ENCODE measurements around the gene WDR37. TPM values are rescaled to one million over a fixed set of nuclear protein-coding genes. Genes with fewer than 3 reads are reported as not detected.

WDR37 gene
- total RNA-seq, 1 experiment from 2014 or later: 13.3 TPM

DNA sequence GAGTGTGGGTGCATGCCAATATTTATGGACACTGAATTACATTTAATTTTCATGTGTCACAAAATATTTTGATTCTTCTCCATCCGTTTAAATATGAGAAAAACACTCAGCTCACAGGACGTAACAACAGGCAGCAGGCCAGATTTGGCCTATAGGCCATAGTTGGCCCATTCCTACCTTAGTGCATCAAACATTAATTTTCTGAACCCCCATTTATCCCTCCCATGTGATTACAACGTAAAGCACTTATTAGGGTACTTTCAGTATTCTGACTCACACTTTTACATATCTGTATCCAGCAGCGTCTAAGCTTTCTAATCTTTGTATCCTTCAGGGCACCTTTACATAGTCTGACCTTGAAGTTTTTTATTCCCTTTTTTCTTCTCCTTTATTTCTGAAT lies 11.2 kb upstream of the WDR37 start:
- peaks cover 47% of the 10 kb centered on the region for H3K79me2 ChIP-seq (ENCODE audit: low read length)
- no peaks in the 10 kb centered on the region for H3K9me2 ChIP-seq (replicated peaks; ENCODE audit: insufficient read depth, low read length)
- DNase-seq: peak; percentile 51
- H4K20me1 ChIP-seq (ENCODE audit: insufficient read depth, low read depth, low read length): peaks cover 33% of the 10 kb centered on the region
- peak overlapping the region; percentile 53 for H3K4me3 ChIP-seq (ENCODE audit: low read length)
- H3K9ac ChIP-seq (ENCODE audit: low read length): peak overlapping the region; percentile 53
- no peak overlapping the region for H2AFZ ChIP-seq (ENCODE audit: low read length)
- peaks cover 53% of the 10 kb centered on the region for H3K4me1 ChIP-seq (ENCODE audit: low read length)
- H3K27ac ChIP-seq (ENCODE audit: low read length): peak overlapping the region; percentile 79
- H3K9me3 ChIP-seq (ENCODE audit: low read length): no peaks in the 10 kb centered on the region
- peaks cover 47% of the 10 kb centered on the region for H3K36me3 ChIP-seq (ENCODE audit: insufficient read depth, low read length)
- no peaks in the 10 kb centered on the region for H3K27me3 ChIP-seq (ENCODE audit: low read length)
- H3K4me2 ChIP-seq (ENCODE audit: low read depth, low read length, poor library complexity, severe bottlenecking): peak overlapping the region; percentile 56

DNA sequence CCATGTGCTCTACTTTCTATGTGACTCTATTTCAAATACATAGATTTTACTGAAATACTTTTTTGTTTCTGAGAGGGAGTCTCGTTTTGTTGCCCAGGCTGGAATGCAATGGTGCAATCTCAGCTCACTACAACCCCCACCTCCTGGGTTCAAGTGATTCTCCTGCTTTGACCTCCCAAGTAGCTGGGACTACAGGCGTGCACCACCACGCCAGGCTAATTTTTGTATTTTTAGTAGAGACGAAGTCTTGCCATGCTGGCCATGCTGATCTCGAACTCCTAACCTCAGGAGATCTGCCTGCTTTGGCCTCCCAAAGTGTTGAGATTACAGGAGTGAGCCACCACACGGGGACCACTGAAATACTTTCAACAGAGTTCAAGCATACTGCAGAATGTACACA lies 10.8 kb upstream of the WDR37 start:
- H3K4me1 ChIP-seq (ENCODE audit: low read length): peaks cover 53% of the 10 kb centered on the region
- peaks cover 43% of the 10 kb centered on the region for H3K36me3 ChIP-seq (ENCODE audit: insufficient read depth, low read length)
- H3K27me3 ChIP-seq (ENCODE audit: low read length): no peaks in the 10 kb centered on the region
- H4K20me1 ChIP-seq (ENCODE audit: insufficient read depth, low read depth, low read length): peaks cover 33% of the 10 kb centered on the region
- peak overlapping the region; percentile 36 for H3K9ac ChIP-seq (ENCODE audit: low read length)
- no peaks in the 10 kb centered on the region for H3K9me2 ChIP-seq (replicated peaks; ENCODE audit: insufficient read depth, low read length)
- peak overlapping the region; percentile 56 for H3K4me2 ChIP-seq (ENCODE audit: low read depth, low read length, poor library complexity, severe bottlenecking)
- no peak for DNase-seq
- no peak overlapping the region for H2AFZ ChIP-seq (ENCODE audit: low read length)
- peak overlapping the region; percentile 53 for H3K4me3 ChIP-seq (ENCODE audit: low read length)
- H3K79me2 ChIP-seq (ENCODE audit: low read length): peaks cover 47% of the 10 kb centered on the region
- H3K27ac ChIP-seq (ENCODE audit: low read length): peak overlapping the region; percentile 79
- H3K9me3 ChIP-seq (ENCODE audit: low read length): no peaks in the 10 kb centered on the region

DNA sequence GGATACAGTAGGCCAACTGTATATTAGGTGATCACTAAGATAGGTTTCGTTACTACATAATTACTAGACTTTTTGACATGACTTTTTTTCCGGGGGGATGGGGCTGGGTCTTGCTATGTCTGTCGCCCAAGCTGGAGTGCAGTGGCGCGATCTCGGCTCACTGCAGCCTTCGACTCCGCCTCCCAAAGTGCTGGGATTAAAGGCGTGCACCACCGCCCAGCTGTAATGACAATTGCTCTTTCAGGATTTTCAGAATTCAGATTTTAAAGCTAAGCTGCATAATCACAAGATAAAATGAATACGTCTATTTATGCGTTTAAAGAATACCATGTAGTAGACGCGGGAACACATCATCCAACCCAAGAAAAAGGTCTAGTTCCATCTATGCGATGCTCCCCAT lies 8.2 kb upstream of the WDR37 start:
- peak overlapping the region; percentile 98 for H3K4me2 ChIP-seq (ENCODE audit: low read depth, low read length, poor library complexity, severe bottlenecking)
- H4K20me1 ChIP-seq (ENCODE audit: insufficient read depth, low read depth, low read length): peaks cover 33% of the 10 kb centered on the region
- H3K36me3 ChIP-seq (ENCODE audit: insufficient read depth, low read length): peaks cover 35% of the 10 kb centered on the region
- H3K9me3 ChIP-seq (ENCODE audit: low read length): no peaks in the 10 kb centered on the region
- H3K4me1 ChIP-seq (ENCODE audit: low read length): peaks cover 65% of the 10 kb centered on the region
- peak overlapping the region; percentile 98 for H3K4me3 ChIP-seq (ENCODE audit: low read length)
- peak overlapping the region; percentile 95 for H3K9ac ChIP-seq (ENCODE audit: low read length)
- peaks cover 72% of the 10 kb centered on the region for H3K79me2 ChIP-seq (ENCODE audit: low read length)
- H3K9me2 ChIP-seq (replicated peaks; ENCODE audit: insufficient read depth, low read length): no peaks in the 10 kb centered on the region
- no peak overlapping the region for H2AFZ ChIP-seq (ENCODE audit: low read length)
- DNase-seq: peak; percentile 52
- H3K27ac ChIP-seq (ENCODE audit: low read length): peak overlapping the region; percentile 89
- no peaks in the 10 kb centered on the region for H3K27me3 ChIP-seq (ENCODE audit: low read length)

DNA sequence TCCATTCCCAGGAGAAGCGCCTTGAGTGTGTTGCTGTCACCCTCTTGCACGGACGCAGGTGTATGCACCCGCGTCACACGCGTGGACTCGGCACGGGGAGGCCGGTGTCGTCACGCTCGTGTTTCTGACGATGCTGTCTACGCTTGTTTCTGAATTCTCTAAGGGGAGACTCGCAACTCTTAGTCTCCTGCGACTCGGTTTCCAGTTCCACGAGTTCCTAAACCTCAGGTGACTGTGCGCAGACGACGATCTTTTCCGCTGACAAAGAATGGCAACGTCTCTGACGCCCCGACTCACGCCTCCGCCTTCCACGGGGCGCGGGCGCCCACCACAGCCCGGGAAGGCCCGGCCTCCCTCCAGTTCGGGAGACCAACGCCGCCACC lies 7.8 kb upstream of the WDR37 start:
- Histone ChIP-seq H3K9ac (ENCODE audit: low read length) (peak overlapping the region; percentile 95), H3K9me2 (replicated peaks; ENCODE audit: insufficient read depth, low read length) (no peaks in the 10 kb centered on the region), H3K27ac (ENCODE audit: low read length) (peak overlapping the region; percentile 89), H2AFZ (ENCODE audit: low read length) (no peak overlapping the region), H3K4me3 (ENCODE audit: low read length) (peak overlapping the region; percentile 98), H3K79me2 (ENCODE audit: low read length) (peaks cover 72% of the 10 kb centered on the region), H3K4me1 (ENCODE audit: low read length) (peaks cover 61% of the 10 kb centered on the region), H3K36me3 (ENCODE audit: insufficient read depth, low read length) (peaks cover 32% of the 10 kb centered on the region), H4K20me1 (ENCODE audit: insufficient read depth, low read depth, low read length) (peaks cover 33% of the 10 kb centered on the region), H3K4me2 (ENCODE audit: low read depth, low read length, poor library complexity, severe bottlenecking) (peak overlapping the region; percentile 98), H3K9me3 (ENCODE audit: low read length) (no peaks in the 10 kb centered on the region), H3K27me3 (ENCODE audit: low read length) (no peaks in the 10 kb centered on the region)
- DNase-seq: no peak

DNA sequence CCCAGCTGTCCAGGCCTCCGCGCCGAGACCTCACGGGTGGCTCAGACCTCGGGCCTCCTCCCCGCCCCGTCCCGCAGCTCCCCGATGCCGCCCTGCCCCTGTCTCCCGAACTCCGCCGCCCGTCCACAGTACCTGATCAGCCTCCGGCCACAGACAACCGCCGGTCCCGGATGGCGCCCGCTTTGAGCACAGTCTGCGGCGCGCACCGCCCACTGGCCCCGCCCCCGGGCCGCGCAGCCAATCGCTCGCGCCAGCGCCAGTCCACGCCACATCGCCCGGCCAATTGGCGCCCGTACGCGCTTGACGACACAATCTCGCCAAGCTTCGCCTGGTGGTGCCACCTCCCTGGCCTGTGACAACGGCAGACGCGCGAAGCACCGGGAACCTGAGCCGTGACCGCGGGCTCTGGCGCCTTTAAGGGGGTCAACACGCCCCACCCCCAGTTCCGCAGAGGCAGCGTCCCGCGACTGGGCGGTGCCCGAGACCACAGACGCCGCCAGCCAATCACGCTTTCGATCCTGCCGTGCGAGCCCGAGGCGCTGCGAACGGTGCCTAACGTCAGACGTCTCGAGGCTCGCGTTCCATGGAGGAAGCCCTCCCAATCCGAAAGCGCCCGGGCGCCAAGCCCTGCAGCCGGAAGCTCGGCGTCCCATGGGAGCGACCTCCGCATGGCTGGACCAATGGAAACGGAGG lies 7.3 kb upstream of the WDR37 start, which contains the start of gene IDI1:
IDI1 (minus strand) TSS at position 388 of the 693 bp plus-strand sequence; CDS start at position 272, 116 bp downstream.
- peak within 1 kb of the TSS; percentile 98 for H3K4me2 ChIP-seq (ENCODE audit: low read depth, low read length, poor library complexity, severe bottlenecking)
- H3K27me3 ChIP-seq (ENCODE audit: low read length): no peaks in the 10 kb centered on the region
- H3K9me3 ChIP-seq (ENCODE audit: low read length): no peaks in the 10 kb centered on the region
- peak within 1 kb of the TSS; percentile 89 for H3K27ac ChIP-seq (ENCODE audit: low read length)
- peaks cover 57% of the 10 kb centered on the region for H3K4me1 ChIP-seq (ENCODE audit: low read length)
- peaks cover 74% of the 10 kb centered on the region for H3K79me2 ChIP-seq (ENCODE audit: low read length)
- H3K9ac ChIP-seq (ENCODE audit: low read length): peak within 1 kb of the TSS; percentile 95
- H3K4me3 ChIP-seq (ENCODE audit: low read length): peak within 1 kb of the TSS; percentile 98
- peaks cover 36% of the 10 kb centered on the region for H3K36me3 ChIP-seq (ENCODE audit: insufficient read depth, low read length)
- no peak within 1 kb of the TSS for H2AFZ ChIP-seq (ENCODE audit: low read length)
- peak; percentile 100 for DNase-seq
- no peaks in the 10 kb centered on the region for H3K9me2 ChIP-seq (replicated peaks; ENCODE audit: insufficient read depth, low read length)
- H4K20me1 ChIP-seq (ENCODE audit: insufficient read depth, low read depth, low read length): peaks cover 33% of the 10 kb centered on the region

DNA sequence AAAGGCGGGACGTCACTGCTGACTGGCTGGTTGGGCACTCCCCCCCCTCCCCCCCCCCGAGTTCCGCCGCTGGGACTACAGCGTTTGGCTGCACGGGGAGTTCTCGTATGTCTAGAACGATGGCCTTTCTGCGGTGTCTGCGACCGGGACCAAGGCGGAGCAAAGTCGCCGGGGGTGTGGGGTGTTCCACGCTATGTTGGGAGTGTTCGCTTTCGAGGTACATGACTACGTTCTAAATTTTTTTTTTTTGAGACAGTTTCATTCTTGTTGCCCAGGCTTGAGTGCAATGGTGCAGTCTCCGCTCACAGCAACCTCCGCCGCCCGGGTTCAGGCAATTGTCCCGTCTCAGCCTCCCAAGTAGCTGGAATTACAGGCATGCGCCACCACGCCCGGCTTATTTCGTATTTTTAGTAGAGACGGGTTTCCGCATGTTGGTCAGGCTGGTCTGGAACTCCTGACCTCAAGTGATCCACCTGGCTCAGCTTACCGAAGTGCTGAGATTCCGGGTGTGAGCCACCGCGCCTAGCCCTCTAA lies 6.7 kb upstream of the WDR37 start:
- Histone ChIP-seq H3K27me3 (ENCODE audit: low read length) (no peaks in the 10 kb centered on the region), H4K20me1 (ENCODE audit: insufficient read depth, low read depth, low read length) (peaks cover 29% of the 10 kb centered on the region)

DNA sequence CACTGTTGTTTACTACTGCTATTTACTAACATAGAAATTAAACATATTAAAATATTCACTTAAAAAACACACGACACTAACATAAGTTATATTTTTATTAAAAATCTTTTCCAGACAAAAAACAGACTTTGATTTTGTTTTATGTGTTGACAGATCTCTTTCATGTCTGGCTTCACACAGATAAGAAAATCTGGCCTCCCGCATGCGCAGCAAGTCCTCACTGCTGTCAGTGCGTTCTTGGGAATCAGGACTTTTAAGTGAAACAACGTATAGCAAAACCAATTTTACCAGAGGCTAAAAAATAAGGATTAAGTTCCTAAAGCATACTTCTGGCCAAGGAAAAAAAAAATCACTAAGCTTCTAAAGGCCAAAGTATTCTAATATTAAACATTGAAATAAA lies 6.0 kb upstream of the WDR37 start:
- H2AFZ ChIP-seq (ENCODE audit: low read length): no peak overlapping the region
- H4K20me1 ChIP-seq (ENCODE audit: insufficient read depth, low read depth, low read length): peaks cover 23% of the 10 kb centered on the region
- peak overlapping the region; percentile 98 for H3K4me2 ChIP-seq (ENCODE audit: low read depth, low read length, poor library complexity, severe bottlenecking)
- H3K4me1 ChIP-seq (ENCODE audit: low read length): peaks cover 57% of the 10 kb centered on the region
- H3K27me3 ChIP-seq (ENCODE audit: low read length): no peaks in the 10 kb centered on the region
- peak overlapping the region; percentile 69 for H3K4me3 ChIP-seq (ENCODE audit: low read length)
- no peaks in the 10 kb centered on the region for H3K9me2 ChIP-seq (replicated peaks; ENCODE audit: insufficient read depth, low read length)
- DNase-seq: peak; percentile 64
- H3K27ac ChIP-seq (ENCODE audit: low read length): peak overlapping the region; percentile 89
- peaks cover 42% of the 10 kb centered on the region for H3K36me3 ChIP-seq (ENCODE audit: insufficient read depth, low read length)
- H3K79me2 ChIP-seq (ENCODE audit: low read length): peaks cover 74% of the 10 kb centered on the region
- H3K9me3 ChIP-seq (ENCODE audit: low read length): no peaks in the 10 kb centered on the region
- H3K9ac ChIP-seq (ENCODE audit: low read length): peak overlapping the region; percentile 74

More for the DNA sequence above, 6.7 kb upstream of the WDR37 start:
- H3K4me2 ChIP-seq (ENCODE audit: low read depth, low read length, poor library complexity, severe bottlenecking): peak overlapping the region; percentile 98
- peaks cover 39% of the 10 kb centered on the region for H3K36me3 ChIP-seq (ENCODE audit: insufficient read depth, low read length)
- H2AFZ ChIP-seq (ENCODE audit: low read length): no peak overlapping the region
- peak overlapping the region; percentile 89 for H3K27ac ChIP-seq (ENCODE audit: low read length)
- H3K9me2 ChIP-seq (replicated peaks; ENCODE audit: insufficient read depth, low read length): no peaks in the 10 kb centered on the region
- DNase-seq: no peak
- H3K4me1 ChIP-seq (ENCODE audit: low read length): peaks cover 57% of the 10 kb centered on the region
- peak overlapping the region; percentile 74 for H3K9ac ChIP-seq (ENCODE audit: low read length)
- peak overlapping the region; percentile 69 for H3K4me3 ChIP-seq (ENCODE audit: low read length)
- H3K9me3 ChIP-seq (ENCODE audit: low read length): no peaks in the 10 kb centered on the region
- peaks cover 74% of the 10 kb centered on the region for H3K79me2 ChIP-seq (ENCODE audit: low read length)

DNA sequence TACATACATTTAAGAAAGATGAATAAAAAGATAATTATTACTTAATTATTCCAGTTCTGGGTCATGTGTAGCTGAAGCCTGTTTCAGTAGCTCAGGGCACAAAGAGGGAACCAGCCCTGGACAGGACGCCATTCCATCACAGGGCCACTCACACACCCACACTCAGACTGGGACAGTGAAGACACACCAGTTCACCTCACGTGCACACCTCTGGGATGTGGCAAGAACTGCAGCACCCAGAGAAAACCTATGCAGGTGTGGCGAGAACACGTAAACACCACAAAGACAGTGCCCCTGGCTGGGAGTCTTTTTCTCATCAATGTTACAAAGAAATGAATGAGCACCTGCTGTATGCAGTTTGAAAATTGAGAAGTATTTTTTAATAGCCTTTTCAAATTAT lies 5.6 kb upstream of the WDR37 start:
- Histone ChIP-seq H3K9me2 (replicated peaks; ENCODE audit: insufficient read depth, low read length) (no peaks in the 10 kb centered on the region), H3K9me3 (ENCODE audit: low read length) (no peaks in the 10 kb centered on the region), H3K27ac (ENCODE audit: low read length) (peak overlapping the region; percentile 89), H4K20me1 (ENCODE audit: insufficient read depth, low read depth, low read length) (peaks cover 19% of the 10 kb centered on the region), H3K27me3 (ENCODE audit: low read length) (no peaks in the 10 kb centered on the region), H3K79me2 (ENCODE audit: low read length) (peaks cover 74% of the 10 kb centered on the region), H3K4me1 (ENCODE audit: low read length) (peaks cover 56% of the 10 kb centered on the region), H3K9ac (ENCODE audit: low read length) (peak overlapping the region; percentile 74), H3K4me3 (ENCODE audit: low read length) (peak overlapping the region; percentile 69), H3K4me2 (ENCODE audit: low read depth, low read length, poor library complexity, severe bottlenecking) (peak overlapping the region; percentile 98), H3K36me3 (ENCODE audit: insufficient read depth, low read length) (peaks cover 41% of the 10 kb centered on the region), H2AFZ (ENCODE audit: low read length) (no peak overlapping the region)
- DNase-seq: peak; percentile 79
